Measurements from ENCODE around the gene KCNJ16.

KCNJ16 gene

DNA sequence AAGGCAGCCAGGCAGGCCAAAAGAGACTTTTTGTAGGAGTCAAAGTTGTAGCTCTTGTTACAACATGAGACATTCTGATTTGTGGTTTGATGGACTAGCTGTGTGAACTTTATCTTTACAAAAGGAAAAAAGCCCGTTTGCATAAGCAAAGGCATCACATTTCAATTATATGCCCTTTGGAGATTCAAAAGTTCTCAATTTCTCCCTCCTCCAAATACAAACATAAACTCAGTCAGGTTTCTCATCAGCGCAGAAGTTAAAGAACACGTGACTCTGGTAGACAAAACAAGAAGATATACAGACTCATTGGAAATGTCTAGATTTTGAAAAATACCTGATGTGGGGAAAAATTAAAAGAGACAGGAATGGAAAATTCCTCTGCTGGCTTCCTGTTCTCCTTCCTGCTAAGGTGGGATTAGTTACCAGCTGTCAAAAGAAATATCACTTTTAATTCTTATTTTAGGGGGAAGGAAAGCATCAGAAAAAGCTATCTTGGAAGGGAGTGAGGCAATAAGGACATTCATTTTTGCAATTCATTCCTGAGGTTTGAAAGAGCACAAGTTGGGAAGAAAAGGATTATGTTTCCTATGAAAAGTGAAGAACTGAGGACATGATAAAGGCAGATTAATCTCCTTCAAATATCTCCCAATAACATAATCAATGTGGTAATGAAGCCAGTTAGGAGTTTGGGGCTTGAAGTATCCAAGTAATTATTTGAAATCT is 4.6 kb upstream of the KCNJ16 start:
- no peak for DNase-seq (ENCODE audit: low spot score)

DNA sequence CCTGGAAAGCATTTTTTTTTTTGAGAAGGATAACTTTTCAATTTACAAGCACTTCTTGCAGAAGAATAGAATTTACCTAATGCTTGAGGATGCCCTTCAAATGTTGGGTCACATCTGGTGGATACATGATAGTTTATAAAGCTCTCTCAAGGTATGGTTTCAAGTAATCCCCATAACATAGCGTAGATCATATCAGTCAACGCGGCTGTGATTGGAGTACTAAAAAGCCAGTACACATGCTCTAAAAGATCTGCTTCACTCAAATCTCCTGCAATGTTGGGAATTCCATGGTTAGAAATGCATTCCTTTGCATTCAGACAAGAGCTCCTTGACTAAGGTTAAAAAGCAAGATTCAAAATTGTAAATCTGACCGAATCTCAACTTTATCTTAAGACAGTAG is 3.9 kb upstream of the KCNJ16 start:
- DNase-seq (ENCODE audit: low spot score), result no peak

DNA sequence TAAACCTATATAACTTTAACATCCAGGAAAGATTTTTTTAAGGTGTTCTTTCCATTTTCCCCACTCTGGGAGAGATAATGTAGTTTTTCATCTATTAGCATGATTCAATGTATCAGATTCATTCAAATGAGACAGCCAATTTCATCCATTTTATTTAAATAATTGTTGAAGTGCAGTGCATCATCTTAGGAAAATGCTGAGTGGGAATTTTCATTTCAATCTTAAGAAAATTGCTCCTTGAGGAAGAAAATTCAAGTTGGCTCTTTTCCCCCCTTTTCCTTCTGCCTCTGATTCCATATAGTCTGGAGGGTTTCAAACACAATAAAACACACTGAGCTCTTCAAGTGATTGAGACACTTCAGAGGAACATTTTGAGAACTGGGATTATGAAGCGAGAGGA is 3.4 kb upstream of the KCNJ16 start:
- no peak for DNase-seq (ENCODE audit: low spot score)

DNA sequence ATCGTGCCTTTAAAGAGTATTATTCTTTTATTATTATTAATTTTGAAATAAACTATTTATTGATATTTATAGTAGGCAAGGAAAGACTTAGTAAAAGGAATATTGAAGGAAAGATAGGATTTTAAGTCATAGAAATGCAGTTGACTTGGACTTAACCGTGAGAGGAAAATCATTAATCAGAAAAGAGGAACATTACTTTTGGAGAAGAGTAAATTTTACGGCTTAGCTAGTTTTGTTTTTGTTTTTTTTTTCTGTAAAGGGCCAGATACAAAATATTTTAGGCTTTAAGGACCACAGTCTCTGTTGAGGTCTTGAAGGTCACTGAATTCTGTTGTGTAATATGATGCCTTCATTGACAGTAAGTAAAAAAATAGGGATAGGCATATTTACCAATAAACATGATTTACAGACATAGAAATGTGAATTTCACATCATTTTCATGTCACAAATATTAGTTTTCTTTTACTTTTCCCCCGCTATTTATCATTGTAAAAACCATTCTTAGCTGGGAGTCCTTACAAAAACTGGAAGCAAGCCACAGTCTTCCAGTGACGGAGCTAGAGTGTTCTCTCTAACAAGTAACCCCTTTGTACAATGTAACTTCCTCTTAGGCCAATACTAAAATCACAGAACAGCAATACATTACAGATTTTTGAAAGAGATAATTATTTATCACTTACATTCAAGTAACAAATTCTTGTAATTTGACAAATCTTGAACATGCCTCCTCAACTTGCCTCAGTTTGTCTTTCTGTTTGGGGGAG is 2.3 kb upstream of the KCNJ16 start:
- no peak for DNase-seq (ENCODE audit: low spot score)

DNA sequence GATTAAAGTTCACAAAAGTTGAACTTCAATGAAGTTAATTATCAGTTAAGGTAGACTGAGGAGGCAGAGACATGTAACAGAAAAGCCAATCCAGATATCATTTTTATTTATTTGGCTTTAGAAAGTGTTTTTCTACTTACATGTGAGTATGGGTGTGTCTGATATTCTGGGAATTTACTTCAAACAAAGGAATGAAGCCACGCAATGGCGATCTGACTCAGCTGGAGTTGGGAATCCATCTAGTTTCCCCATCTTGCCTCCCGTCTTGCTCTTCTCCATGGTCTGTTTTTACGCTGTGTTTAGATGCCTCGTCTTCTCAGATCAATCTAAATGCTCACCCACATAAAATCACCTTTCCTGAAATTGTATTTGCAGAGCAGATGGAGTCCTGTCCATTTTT is 1.7 kb upstream of the KCNJ16 start:
- DNase-seq (ENCODE audit: low spot score), result no peak

DNA sequence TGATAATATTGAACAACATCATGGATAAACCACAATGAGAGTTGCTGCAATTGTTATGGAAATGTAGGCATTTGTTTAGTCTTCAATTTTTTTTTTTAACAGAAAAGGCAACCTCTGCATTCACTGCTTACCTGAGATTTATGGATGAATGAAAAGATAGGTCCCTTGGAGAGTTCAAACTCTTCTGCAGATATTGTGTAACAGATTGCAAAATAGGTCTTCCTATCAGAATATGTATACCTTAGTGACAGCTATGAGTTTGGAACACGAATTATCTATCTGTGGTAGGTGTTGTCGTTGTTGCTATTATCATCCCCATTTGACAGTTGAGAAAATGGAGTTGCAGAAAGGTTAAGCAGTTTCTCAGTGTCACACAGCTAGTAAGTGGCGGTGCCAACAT is 1.2 kb upstream of the KCNJ16 start:
- DNase-seq (ENCODE audit: low spot score), result no peak

DNA sequence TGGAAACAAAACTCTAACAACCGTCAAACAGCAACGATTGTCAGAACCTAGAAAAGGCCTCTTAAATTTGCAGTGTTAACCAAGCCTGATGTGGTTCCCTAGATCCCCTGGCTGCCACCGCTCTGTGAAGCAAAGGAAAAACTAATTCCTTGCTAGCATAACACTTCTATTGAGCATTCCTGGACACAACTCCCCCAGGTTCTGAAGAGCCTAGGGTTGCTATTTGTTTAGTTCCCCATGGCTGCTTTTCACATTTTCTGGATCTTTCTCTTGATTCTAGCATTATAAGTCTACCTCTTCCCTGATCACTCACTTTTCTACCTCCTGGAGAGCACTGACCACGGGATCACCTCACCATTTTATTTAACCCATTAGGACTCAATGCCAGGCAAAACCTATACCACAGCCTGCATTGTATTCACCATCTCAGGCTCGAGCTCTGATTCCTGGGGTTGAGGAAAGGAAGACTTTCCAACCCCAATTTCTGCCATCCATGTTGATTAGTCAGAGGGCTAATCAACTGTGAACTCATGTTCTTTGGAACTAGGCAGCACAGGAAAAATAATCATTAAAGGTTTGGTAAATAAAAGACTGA is 692 bp upstream of the KCNJ16 start:
- DNase-seq (ENCODE audit: low spot score), result no peak

DNA sequence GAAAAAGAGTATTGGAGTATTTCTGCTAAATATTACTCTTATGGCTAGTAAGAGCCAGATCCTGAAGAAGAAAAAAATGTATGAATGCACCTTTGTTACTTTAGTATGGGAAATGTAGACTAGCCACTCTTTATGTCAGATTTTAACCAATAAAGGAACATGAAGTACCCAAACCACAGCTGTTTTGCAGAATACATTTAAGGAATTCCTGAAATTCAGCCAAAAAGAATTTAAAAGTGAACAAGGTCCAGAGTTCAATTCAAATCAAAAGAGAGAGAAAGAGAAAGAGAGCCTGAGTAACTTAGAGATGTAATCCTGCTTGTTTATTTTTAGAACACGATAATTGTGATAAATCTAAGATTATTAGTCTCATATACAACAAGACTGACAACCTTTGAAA is 1.2 kb downstream of the KCNJ16 start:
- no peak for DNase-seq (ENCODE audit: low spot score)

DNA sequence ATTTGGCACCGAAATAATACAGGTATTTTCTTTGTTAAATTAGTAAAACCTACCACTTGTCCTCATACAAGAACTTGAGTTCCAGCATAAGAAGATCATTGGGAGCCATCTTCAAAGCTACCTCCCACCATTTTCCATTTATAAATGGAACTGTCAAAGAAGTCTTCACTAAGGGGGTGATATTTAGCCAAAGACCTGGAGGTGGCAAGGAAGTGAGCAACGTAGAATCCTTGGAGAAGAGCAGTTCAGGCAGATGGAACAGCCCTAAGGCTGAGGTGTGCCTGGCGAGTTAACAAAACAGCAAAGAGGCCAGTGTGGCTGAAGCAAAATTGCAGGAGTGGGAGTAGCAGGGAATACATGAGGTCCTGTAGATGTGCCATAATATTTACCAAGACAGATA is 1.8 kb downstream of the KCNJ16 start:
- DNase-seq (ENCODE audit: low spot score), result no peak

DNA sequence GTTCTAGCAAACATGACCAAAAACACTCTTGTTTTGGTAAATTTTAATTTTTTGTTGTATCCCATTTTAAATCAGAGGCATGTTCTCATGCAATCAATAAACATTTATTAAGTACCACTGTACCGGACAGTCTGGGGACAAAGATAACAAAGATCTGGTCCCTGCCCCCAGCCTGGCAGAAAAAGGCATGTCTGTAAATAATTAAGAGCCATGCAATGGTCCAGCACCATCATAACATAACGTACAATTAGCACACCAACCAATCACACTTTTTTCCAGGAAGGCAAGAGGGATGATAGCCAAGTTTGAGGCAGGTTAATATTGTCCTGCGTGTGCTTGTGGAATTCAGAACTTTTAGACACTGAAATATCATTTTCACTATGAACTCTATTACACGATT is 3.5 kb downstream of the KCNJ16 start:
- DNase-seq (ENCODE audit: low spot score), result no peak

DNA sequence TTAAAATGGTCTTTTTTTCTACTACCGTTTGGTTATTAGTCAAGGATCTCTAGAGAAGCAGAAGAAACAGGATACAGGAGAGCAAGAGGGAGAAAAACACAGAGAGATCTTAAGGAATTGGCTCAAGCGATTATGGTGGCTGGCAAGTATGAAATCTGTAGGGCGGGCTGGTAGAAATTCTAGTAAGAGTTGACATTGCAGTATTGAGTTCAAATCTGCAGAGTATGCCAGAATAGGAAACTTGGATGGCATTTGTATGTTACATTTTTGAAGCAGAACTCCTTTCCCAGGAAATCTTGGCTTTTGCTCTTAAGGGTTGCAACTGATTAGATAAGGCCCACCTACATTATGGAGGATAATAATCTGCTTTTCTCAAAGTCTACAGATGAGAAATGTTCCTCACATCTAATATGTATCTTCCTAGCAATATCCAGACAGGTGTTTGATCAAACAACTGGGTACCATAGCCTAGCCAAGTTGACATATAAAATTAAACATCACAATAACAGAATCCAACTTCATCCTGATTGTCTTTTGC is 4.0 kb downstream of the KCNJ16 start:
- DNase-seq (ENCODE audit: low spot score), result no peak

DNA sequence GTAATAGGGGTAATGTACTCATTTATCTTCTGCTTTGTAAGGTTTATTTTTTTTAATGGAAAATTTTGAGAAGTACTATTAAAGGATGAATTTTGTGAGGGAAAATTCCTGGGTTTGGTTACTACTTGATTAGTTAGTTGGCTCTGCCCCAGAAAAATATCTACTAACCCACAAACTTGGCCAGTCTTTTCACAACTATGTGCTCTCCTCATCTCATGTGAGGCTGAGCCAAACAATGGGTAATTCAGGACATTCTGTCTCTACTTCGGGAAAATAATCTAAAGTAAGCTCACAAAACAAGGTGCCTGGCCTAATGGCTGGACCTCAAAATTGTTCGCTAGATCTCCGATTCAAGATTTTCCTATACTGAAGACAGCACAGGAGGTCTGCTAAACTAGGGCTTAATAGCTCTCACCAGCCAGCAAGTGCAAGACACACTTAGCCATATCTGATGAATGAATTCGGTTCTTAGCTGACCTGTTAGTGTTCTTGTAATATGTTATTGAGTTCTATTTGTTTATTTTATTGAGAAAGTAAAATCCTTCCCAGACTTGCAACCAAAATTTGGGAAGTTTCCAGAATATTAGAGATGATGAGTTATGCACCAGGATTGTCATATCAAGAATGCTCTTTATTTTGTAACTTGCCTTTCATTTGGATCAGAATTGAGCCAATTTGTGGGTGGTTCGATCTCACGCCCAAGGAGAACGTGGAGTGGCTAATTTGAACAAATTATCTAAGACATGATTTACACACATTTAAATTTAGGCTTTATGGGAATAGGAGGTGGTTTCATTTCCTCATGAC is 5.7 kb downstream of the KCNJ16 start:
- DNase-seq (ENCODE audit: low spot score), result no peak

DNA sequence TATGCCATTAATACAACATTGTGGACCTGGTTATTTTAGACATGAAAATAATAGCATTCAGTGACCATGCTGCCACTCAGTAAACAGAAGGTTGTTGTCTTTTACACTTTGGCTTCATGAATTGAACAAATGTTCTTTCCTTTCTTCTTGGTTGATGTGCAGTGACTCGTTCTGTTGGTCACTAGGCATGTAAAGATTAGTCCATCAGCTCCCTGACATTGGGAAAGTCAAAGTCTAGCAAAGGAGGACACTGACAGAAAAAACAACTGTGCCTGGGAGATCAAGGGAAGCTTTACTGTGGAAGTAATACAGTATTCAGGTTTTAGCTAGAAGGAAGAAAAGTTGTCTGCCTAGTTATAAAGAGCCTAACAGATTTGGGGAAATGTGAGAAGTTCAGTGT is 6.9 kb downstream of the KCNJ16 start:
- no peak for DNase-seq (ENCODE audit: low spot score)

DNA sequence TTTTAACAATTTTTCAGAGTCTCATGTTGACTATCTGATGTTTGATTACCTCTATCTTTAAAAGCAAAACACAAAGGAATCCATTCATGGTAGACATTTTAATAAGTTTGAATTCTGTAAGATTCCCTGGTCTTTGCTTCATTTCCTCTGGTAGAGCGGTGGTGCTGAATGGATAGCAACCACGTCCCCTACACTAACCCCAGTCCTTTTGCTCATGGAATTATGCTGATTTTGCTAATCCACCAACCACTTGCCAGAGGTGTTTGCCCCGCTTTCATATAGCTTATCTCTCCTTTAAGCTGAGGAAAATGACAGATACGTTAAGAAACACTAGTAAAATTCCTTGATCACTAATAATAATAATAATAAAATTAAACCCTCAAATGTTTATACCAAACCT is 9.5 kb downstream of the KCNJ16 start:
- no peak for DNase-seq (ENCODE audit: low spot score)

DNA sequence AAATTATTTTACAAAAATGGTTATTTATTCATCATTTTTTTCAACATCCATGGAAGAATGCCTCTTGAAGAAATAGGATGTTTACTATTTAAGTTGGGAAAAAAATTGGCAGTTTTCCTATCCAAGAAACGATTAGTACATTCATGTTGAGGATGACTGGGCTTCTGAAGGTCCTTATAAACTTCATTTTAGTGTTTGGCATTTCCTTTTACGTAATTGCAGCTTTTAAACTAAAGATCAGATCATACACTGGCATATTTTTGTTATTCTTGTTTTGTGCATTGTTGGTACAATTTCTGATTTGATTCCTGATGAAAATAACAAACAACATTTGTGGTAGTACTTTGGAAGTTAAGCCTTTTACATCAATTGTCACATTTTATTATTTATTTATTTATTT is 11.5 kb downstream of the KCNJ16 start:
- no peak for DNase-seq (ENCODE audit: low spot score)

DNA sequence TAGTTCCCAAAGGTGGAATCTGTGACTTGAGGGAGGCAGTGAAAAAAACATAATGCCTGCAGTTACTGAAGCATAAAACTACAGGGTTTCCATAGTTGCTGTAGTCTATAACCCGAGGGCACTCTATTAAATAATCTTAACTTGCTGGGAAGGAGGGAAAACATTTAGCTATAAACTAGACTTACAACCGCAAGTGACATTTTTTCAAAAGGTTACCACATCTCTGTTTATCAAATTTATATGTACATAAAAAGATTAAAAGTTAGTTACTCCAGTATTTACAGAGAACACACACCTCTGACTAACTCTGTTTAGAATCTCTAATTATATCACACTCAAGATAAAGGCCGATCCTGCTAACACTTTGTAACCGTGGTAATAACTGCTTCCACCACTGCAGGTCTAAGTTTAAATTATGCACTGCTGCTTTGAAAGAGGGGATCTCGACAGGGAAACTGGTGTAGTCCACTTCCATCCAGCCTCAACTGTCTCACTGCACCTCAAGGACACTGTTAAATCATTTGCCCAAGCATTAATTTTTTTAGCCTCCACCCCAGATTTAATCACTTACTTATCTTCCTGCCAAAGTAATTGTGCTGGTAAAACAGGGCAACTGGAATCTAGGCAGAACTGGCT is 14.6 kb downstream of the KCNJ16 start:
- no peak for DNase-seq (ENCODE audit: low spot score)

DNA sequence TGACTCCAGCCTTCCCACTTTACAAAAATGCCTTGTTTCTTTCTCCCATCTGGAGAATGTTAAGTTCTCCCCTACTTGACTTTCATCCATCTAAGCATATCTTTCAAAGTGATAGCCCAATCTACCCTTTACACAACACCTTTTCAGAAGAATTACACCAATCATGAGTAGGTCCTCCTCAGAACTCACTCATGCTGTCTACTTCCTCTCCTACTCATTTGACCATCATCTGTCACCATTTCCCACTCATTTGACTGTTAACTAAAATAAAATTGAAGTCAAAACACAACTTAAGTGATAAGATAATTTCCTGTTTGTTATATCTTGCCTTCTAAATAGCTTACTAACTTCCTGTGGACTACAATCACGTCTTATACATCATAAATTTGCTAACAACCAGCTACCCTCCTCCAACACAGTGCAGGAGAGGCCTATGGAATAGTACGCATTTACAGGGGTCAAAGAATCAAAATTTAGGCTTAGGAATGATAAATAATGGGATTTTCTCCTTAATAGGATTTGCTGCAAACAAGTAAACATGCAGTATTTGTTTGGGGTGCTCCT is 16.1 kb downstream of the KCNJ16 start:
- no peak for DNase-seq (ENCODE audit: low spot score)

DNA sequence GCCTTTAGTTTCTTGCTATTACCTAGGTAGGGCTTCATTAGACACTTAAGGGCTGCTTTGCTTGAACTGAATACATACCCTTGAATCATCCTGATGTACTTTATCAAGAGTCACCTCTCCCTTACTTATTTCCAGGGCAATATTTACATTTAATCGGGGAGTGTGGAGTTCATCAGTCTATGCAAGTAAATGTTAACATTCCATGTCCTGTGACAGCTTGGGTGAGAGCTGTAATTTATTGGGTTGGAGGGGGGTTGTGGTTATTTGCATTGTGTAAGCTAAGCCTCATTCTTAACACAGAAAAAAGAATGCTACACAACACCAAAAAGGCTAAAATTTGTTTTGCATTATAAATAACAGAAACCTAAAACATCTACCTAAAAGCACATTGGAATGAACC is 16.7 kb downstream of the KCNJ16 start:
- no peak for DNase-seq (ENCODE audit: low spot score)

DNA sequence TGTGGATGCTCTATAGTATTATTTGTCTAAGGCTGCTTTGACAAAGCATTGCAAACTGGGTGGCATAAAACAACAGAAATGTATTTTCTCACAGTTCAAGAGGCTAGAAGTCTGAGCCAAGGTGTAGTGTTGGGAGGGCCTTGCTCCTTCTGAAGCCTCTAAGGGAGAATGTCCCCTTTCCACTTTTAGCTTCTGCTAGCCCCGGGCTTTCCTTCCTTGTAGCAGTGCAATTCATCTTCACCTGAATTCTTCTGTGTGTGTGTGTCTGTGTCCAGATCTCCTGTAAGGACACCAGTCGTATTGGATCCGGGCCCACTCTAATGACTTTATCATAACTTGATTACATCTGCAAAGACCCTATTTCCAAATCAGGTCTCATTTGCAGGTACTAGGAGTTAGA is 18.1 kb downstream of the KCNJ16 start:
- no peak for DNase-seq (ENCODE audit: low spot score)

DNA sequence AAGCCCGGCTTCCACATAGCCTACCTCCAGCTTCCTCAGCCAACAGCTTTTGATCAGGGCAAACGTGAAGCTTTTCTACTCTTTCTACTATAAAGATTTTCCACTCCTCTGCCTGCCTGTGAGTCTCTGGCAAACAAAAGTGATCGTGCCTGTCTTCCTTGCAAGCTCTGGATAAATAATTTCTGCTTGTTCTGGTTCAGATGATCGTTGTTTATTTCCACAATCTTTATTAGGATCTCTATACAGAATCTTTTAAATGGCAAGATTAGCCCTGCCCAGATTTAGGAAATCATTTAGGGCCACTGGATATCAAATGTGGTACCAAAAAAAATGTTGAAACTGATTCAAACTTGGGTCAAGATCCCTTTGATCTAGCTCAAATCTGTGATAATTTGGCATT is 20.4 kb downstream of the KCNJ16 start:
- DNase-seq (ENCODE audit: low spot score), result no peak

DNA sequence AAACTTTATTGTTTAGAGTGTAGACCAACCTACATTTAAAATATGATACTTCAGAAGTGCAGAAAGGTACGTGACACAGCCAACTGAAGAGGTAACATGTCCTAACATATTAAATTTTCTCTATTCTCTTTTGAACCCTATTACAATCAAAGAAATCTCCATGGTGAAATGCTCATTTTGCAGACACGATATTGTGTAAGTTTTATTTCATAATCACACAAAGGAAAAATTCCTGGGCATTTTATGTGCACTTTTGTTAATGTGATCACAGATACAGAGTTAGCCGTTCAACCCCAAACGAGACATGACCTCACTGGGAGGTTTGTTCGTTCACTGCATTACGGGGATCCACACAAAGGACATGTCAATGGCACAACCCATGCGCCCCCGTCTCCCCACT is 21.8 kb downstream of the KCNJ16 start:
- no peak for DNase-seq (ENCODE audit: low spot score)

DNA sequence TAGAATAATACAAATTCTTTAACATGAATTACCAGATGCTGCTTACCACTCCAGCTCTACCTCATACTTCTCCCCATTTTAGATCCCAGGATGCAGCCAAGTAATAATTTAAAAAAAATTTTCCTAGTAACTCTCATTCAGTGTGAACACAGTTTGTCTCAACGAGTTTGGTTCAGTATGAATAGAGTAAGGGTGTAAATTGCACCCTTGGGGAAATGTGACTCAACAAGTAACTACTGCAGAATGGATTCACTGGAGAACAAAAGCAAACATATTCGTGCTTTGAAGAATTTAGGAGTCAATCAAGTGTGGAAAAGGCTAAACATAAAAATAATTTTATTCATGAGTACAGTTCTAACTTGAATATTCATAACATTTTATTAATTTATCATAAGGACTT is 23.0 kb downstream of the KCNJ16 start:
- no peak for DNase-seq (ENCODE audit: low spot score)

Measured in hematopoietic multipotent progenitor cell treated with erythropoietin and hydrocortisone succinate and interleukin-3 and kit ligand, for 17 days (in vitro differentiated cells).